HEK293 (cell line): Measurements from ENCODE around the gene DPY19L3.

Experiments
- CTCF ChIP-seq: fragments of 450-650 bp; formaldehyde crosslinking; IDR thresholded peaks from 2 replicates; pipeline ENCODE4 v1.5.1; 2016; ENCODE audit warnings: missing biosample characterization, missing genetic modification characterization
- ELK4 ChIP-seq: IDR thresholded peaks from 2 replicates; pipeline ENCODE4 v1.6.1; 2011; ENCODE audit warnings: mild to moderate bottlenecking, low read depth, low read length, borderline replicate concordance
- REST ChIP-seq: fragments of 450-650 bp; formaldehyde crosslinking; IDR thresholded peaks from 2 replicates; pipeline ENCODE4 v1.5.1; 2016; ENCODE audit warnings: missing biosample characterization, missing genetic modification characterization
- ZBTB17 ChIP-seq: fragments of 450-650 bp; formaldehyde crosslinking; IDR thresholded peaks from 2 replicates; pipeline ENCODE4 v1.5.1; 2016; ENCODE audit warnings: missing biosample characterization, missing genetic modification characterization
- ZNF140 ChIP-seq: fragments of 450-650 bp; formaldehyde crosslinking; IDR thresholded peaks from 2 replicates; pipeline ENCODE4 v1.5.1; 2016; ENCODE audit warnings: missing biosample characterization, missing genetic modification characterization
- ZNF146 ChIP-seq: fragments of 450-650 bp; formaldehyde crosslinking; IDR thresholded peaks from 2 replicates; pipeline ENCODE4 v1.5.1; 2016; ENCODE audit warnings: missing biosample characterization, missing genetic modification characterization
- ZNF155 ChIP-seq: fragments of 450-650 bp; formaldehyde crosslinking; IDR thresholded peaks from 2 replicates; pipeline ENCODE4 v1.5.1; 2016; ENCODE audit warnings: missing biosample characterization, missing genetic modification characterization
- ZNF549 ChIP-seq: fragments of 450-650 bp; IDR thresholded peaks from 2 replicates; pipeline ENCODE4 v1.5.1; 2018; ENCODE audit warnings: missing biosample characterization, missing genetic modification characterization, mild to moderate bottlenecking, inconsistent platforms, moderate library complexity
- ZNF561 ChIP-seq: fragments of 450-650 bp; IDR thresholded peaks from 2 replicates; pipeline ENCODE4 v1.5.1; 2018; ENCODE audit warnings: missing biosample characterization, missing genetic modification characterization, borderline replicate concordance
- ZNF785 ChIP-seq: fragments of 450-650 bp; formaldehyde crosslinking; IDR thresholded peaks from 2 replicates; pipeline ENCODE4 v1.5.1; 2016; ENCODE audit warnings: missing biosample characterization, missing genetic modification characterization
- ZSCAN5A ChIP-seq: fragments of 450-650 bp; formaldehyde crosslinking; IDR thresholded peaks from 2 replicates; pipeline ENCODE4 v1.5.1; 2016; ENCODE audit warnings: missing biosample characterization, missing genetic modification characterization

GRCh38 chr19:32471811-32472210, 66.2 kb downstream of the DPY19L3 start:
- no peak for TF ChIP-seq CTCF
- no peak for TF ChIP-seq ZNF785 (tag by site-specific recombination)
- TF ChIP-seq ZNF140 = no peak
- no peak for TF ChIP-seq ZNF155 (tag by site-specific recombination)
- no peak for TF ChIP-seq ELK4
- no peak for TF ChIP-seq ZBTB17 (tag by site-specific recombination)
- TF ChIP-seq ZNF561 = no peak
- TF ChIP-seq ZSCAN5A (tag by site-specific recombination) = no peak
- no peak for TF ChIP-seq ZNF146
- no peak for TF ChIP-seq REST (tag by site-specific recombination)
- TF ChIP-seq ZNF549 (tag by site-specific recombination) = no peak
